ENCODE data around the gene ATP5F1D.

ATP5F1D gene

GRCh38 chr19:1271528-1272422 is 30.2 kb downstream of the ATP5F1D start:
- no peak for DNase-seq

DNA sequence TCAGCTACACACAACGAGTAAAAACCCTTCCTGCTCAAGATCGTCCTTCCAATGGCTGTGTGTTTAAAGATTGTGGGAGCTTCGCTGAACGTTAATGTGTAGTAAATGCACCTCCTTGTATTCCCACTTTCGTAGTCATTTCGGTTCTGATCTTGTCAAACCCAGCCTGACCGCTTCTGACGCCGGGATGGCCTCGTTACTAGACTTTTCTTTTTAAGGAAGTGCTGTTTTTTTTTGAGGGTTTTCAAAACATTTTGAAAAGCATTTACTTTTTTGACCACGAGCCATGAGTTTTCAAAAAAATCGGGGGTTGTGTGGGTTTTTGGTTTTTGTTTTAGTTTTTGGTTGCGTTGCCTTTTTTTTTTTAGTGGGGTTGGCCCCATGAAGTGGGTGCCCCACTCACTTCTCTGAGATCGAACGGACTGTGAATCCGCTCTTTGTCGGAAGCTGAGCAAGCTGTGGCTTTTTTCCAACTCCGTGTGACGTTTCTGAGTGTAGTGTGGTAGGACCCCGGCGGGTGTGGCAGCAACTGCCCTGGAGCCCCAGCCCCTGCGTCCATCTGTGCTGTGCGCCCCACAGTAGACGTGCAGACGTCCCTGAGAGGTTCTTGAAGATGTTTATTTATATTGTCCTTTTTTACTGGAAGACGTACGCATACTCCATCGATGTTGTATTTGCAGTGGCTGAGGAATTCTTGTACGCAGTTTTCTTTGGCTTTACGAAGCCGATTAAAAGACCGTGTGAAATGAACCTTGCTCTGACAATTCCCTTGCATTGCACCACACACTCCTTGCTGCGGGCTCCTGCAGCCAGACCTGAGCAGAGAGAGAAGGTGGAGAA is 31.1 kb downstream of the ATP5F1D start:
- no peak for DNase-seq

DNA sequence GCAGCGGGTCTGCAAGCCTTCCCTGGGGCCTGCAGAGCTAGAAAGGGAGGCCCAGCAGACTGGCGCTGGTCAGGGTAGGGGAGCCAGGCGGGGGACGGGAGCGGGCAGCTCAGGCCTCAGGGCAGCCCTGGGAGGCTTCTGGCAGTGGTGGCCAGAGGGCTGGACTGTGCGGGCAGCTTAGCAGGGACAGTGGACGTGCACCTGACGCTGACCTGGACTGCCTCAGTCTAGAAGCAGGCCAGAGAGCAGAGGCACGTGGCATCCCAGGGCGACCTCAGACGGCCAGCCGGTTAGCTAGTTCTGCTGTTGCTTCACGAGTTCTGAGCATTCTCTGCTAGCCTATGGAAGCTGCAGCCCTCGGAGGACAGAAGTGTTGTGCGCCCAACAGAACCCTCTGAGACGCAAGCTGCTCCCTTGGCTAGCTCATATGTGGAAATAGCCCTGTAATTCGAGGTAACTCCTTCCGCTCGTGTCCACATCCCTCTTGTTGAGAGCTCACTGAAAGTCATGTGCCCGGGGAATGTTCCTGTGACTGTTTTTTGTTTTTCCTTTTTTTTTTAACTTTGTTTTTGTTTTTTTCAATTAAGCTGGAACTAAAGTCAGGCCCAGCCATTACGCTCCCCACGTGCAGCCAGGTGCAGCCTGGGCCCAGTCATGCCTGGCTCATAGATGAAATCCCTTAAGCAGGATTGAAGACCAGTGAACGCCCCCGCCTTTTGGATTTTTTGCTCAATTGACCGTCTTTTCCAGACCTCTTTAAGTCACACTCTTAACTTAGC is 31.9 kb downstream of the ATP5F1D start:
- DNase-seq = no peak

GRCh38 chr19:1274081-1274851 is 32.7 kb downstream of the ATP5F1D start:
- DNase-seq = no peak

GRCh38 chr19:1274852-1275259 is 33.3 kb downstream of the ATP5F1D start:
- DNase-seq = no peak

DNA sequence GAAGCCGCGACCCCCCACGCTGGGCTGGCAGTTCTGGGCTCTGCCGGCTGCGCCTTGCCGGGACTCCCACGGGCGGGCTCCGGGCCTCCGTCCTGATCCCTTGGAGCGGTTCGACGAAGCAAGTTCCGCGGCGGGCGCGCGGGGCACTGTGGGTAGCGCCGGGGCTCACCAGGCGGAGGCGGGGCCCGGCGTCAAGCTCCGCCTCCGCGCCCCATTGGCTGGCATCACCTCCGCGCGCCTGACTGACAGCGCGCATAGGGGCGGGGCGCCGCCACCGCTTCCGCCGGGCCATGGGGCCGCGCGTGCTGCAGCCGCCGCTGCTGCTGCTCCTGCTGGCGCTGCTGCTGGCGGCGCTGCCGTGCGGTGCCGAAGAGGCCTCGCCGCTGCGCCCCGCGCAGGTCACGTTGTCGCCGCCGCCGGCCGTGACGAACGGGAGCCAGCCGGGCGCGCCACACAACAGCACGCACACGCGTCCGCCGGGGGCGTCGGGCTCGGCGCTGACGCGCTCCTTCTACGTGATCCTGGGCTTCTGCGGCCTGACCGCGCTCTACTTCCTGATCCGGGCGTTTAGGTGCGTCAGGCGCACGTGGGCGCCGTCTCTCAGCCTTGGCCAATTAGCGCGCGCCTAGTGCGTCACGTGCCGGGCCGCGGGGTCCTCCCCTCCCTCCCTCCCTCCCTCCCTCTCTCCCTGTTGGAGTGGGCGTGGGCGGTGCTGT is 33.9 kb downstream of the ATP5F1D start, which contains the start of gene FAM174C:
Gene FAM174C (plus strand): TSS at position 271 of the 716 bp plus-strand sequence. CDS start 20 bp downstream, at position 291.
- peak; percentile 83 for DNase-seq

DNA sequence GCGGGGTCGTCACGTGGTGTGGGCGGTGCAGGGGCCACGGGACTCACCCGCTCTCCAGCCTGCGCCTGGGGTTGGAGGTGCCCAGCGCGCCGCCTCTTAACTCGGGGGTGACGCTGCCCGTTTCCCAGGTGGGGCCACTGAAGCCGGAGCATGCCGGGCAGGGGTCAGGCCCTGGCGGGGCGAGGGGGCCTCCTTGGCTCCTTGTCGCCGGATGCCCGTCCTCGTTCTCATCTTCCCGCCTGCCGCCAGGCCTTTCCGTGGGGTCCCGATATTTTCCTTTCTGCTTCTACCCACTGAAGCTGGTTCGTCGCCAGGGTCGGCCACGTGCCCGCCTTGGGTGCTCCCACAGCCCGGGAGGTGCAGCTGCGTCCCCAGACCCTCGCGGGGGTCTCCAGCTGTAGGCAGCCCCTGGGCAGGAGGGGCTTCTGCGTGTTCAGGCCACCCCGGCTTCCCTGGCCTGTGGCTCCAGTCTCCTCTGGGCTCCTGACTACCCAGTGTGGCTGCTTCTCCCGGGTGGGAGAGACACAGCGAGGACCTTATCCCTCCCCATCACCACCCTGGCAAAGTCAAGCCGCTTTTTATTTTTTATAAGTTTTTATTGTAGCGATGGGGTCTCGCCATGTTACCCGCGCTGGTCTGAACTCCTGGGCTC is 34.6 kb downstream of the ATP5F1D start:
- no peak for DNase-seq

- no peak for DNase-seq
These were observed 35.1 kb downstream of the ATP5F1D start for GRCh38 chr19:1276628-1277022.

DNA sequence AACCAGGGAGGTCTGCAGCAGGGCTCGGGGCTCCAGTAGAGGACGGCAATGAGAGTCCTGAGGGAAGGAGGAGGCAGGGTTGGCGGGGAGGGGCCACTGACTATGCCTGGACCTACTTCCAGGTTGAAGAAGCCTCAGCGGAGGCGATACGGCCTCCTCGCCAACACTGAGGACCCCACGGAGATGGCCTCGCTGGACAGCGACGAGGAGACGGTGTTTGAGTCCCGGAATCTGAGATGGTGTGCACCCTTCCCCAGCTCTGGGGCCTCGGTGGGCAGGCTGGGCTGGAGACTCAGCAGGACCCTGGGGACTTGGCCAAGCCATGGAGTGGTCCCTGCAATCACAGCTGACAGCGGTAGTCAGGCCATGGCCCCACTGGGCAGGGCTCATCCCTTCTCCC is 35.5 kb downstream of the ATP5F1D start:
- no peak for DNase-seq

- no peak for DNase-seq
These were observed 36.5 kb downstream of the ATP5F1D start for GRCh38 chr19:1278074-1278473.

DNA sequence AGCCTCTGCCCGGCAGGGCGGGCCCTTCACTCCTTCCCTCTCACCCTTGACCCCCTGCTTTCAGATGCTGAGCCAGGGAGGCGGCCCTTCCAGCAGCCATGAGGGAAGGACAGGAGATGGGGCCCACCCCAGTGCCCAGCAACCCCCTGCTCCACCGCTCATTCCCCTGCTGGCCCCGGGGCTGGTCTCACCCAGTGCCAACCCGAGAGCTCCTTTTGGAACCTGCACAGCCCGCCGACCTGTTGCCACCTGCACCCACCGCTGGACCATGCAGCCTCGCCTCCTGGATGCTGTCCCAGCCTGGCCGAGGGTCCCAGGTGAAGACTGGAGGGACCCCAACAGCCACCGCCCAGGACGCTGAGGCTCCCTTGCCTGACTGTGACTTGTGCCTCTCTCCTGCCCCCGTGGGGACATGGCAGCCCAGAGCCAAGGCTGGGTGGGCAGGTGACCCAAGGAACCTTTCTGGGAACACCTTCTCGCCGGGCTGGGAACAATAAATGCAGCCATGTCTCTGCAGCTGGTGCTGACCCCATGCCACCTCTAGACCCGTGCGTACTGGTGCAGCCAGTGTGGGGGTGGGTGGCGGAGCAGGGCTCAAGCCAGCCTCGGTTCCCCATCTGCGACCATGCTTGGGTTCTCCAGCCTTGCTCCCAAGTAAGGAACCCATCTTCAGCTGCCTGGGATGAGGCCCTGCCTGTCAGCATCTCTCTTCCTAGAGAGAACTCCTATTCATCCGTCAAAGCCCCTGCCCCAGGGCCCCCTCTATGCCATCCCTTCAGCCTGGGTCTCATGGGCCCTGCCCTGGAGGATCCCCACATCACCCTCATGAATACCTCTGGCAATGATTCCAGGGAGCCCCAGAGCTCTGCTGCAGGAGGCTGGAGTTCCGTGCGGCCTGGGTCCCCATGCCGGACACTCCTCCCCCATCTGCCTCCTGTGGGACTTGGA is 37.4 kb downstream of the ATP5F1D start:
- DNase-seq = no peak

GRCh38 chr19:1279782-1280341 is 38.3 kb downstream of the ATP5F1D start:
- DNase-seq = no peak

DNA sequence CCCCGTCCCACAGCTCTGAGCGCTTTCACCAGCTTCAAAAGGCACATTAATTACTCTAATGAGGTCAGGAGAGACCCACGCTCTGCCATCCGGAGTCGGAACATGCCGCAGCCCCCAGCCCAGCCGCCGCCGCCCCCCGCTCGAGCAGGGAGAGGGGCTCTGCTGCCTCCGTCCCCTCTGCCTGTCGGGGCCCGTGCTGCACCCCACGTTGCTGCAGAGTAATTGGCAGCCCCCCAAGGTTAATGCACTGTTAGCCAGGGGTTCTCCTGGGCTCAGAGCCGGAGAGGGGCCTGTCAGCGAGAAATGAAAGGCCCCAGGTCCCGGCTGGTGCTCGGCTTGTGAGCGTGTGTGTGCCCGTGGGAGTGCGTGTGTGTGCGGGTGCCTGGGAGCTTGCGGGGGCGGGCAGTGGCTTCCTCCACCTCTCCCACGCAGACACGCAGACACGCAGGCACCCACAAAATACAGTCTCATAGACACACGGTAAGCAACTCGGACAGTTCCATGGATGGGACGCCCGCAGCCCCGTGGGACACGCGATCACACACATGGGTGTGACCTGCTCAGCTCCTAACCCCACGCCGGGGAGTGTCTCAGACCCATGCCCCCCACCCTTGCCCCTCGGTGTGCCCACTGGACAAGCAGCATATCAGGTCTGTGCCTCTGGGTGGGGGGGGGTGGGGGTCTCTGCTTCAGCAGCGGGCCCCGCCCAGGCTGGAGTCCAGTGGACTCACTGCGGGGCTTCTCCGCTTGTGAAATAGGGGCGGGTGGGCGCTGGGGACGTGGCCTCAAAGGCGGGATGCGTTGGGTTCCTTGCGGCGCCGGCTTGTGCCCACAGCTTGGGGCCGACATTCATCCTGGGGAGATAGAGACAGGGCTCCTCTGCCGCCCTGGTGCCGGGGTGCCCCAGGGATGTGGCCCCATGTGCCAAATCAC is 39.4 kb downstream of the ATP5F1D start:
- DNase-seq = no peak

- DNase-seq = no peak
These were observed 40.2 kb downstream of the ATP5F1D start for GRCh38 chr19:1281569-1282287.

- no peak for DNase-seq
These were observed 41.1 kb downstream of the ATP5F1D start for GRCh38 chr19:1282588-1283206.

DNA sequence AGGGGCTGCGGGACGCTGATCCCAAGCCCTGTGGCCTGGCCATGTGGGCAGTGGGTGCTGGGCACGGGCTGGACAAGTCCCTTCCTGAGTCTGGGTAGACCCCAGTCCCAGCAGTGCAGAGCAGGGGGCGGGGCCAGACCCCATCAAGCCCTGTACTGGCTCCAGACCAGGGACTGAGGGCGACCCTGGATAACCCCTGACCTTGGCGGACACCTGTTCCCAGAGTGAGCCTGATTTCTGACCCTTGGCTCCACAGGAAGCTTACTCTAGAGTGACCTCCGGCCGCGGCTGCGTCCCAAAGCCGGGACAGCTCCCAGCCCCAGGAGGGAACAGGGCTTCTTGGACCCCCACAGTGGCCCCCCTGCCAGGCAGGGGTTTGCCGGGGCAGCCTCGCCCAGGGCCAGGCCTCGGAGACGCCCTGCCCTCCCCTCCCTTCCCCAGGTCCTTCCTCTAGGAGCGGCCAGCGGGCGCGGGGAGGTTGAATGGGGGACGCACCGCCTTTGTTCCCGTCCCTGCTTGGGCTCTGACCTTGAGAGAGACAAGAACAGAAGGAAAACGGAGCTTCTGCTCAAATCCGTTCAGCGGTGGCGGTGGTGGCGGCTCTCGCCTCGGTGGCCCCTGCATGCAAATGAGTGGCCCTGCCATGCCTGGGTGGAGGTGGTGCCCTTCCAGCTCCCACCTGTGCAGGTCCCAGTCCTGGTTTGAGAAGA is 41.8 kb downstream of the ATP5F1D start:
- no peak for DNase-seq
